ENCODE measurements around the gene IRF2BP2.

Gene IRF2BP2

DNA sequence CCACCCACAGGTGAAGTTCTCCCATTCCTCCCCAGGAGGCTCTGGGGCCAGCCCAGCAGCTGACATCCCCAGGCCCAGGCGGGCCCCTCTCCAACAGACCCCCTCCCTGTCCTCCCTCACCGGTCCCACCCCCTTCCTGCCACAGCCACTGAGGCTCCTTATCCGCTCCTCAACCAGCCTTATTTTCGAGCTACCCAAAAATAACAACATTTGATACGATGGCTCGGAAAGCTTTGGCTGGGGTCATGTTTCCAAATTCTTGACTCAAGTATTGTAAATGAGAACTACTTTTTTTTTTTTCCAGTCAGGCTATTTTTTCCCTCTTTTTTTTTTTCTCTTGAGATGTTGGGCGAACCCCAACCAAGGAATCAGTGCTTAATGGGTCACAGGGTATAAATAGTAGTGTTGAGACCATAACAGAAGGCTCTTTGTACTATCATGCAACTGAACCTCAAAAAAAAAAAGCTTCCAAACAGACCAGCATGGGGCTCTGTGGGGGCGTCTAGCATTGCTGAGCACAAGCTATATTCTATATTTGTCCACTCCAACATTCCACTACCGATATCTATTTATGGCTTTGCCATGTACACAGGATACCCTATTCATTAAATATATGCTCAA, 27.2 kb downstream of the IRF2BP2 start:
- DNase-seq, result no peak

DNA sequence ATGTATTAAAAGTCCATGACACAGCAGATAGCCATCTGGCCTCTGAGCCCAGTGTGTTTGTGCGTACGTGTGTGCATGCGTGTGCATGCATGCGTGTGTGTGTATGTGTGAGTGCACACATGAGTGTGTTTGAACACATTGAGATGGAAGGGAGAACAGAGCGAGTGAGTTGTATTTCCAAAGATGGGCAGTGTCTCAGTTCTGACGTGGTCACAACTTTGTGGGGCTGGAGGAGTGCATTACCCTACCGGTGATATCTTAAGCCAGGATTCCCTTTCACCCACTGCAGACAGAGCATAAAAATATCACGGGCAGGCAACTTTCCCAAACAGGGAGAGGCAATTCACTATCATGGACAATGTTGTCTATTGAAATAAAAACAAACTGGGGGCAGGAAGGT, 27.8 kb downstream of the IRF2BP2 start:
- DNase-seq, result no peak

GRCh38 chr1:234581063-234581714, 28.8 kb downstream of the IRF2BP2 start:
- DNase-seq, result no peak

GRCh38 chr1:234579967-234580366, 30.0 kb downstream of the IRF2BP2 start:
- no peak for DNase-seq

GRCh38 chr1:234578735-234579134, 31.2 kb downstream of the IRF2BP2 start:
- DNase-seq, result no peak

- DNase-seq, result no peak
Measured at GRCh38 chr1:234578087-234578486, 31.9 kb downstream of the IRF2BP2 start.

DNA sequence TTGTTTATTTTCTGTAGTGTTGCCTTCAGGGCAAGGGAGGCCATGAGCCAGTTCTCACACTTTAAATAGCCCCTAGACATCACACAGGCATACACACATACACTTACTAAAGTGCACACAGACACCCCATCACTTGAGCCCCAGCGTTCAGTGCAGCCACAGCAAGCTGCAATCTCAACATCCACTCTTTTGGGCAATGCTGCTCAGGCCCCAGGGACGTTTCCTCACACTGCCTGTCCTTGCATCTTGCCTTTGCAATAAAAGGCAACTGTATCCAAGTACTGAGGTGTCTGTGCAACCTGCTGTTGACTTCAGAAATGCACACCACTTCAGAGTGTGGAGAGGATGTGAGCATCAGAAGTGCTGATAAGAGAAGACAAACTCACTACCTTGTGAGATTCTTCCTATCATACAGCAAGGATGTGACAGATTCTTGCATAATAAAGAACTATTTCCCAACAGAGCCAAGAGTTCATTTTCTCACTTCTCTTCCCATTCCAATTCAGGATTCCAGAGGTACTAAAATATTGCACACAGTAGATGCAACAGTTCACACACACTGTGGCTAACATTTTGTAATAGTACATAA, 36.2 kb downstream of the IRF2BP2 start:
- no peak for DNase-seq

- no peak for DNase-seq
Measured at GRCh38 chr1:234572966-234573365, 37.0 kb downstream of the IRF2BP2 start.

GRCh38 chr1:234571702-234572101, 38.3 kb downstream of the IRF2BP2 start:
- DNase-seq, result no peak

GRCh38 chr1:234570329-234571120, 39.5 kb downstream of the IRF2BP2 start:
- no peak for DNase-seq

GRCh38 chr1:234568345-234568744, 41.6 kb downstream of the IRF2BP2 start:
- no peak for DNase-seq

- DNase-seq, result no peak
Measured at GRCh38 chr1:234565132-234565531, 44.8 kb downstream of the IRF2BP2 start.

GRCh38 chr1:234564035-234565029, 45.6 kb downstream of the IRF2BP2 start:
- no peak for DNase-seq

DNA sequence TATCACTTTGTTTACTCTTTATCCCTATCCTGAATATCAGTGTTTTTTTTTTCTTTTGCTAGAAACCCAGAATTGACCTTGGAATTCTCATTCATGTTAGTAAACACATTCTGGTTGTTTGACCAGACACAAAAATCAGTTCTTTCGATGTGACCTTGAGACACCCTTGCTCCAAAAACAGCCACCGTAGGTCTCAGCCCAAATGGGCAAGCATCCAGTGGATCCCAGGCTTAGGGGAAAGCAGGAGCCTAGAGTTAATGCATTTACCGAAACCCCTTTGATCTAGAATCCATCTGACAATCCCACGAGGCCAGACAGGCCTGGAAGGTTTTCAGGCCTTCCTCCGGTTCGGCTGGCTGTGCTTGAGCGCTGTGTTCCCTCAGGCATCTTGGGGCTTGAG, 47.6 kb downstream of the IRF2BP2 start:
- no peak for DNase-seq

GRCh38 chr1:234561319-234561718, 48.7 kb downstream of the IRF2BP2 start:
- DNase-seq, result no peak

- DNase-seq, result no peak
Measured at GRCh38 chr1:234559902-234560676, 49.9 kb downstream of the IRF2BP2 start.

DNA sequence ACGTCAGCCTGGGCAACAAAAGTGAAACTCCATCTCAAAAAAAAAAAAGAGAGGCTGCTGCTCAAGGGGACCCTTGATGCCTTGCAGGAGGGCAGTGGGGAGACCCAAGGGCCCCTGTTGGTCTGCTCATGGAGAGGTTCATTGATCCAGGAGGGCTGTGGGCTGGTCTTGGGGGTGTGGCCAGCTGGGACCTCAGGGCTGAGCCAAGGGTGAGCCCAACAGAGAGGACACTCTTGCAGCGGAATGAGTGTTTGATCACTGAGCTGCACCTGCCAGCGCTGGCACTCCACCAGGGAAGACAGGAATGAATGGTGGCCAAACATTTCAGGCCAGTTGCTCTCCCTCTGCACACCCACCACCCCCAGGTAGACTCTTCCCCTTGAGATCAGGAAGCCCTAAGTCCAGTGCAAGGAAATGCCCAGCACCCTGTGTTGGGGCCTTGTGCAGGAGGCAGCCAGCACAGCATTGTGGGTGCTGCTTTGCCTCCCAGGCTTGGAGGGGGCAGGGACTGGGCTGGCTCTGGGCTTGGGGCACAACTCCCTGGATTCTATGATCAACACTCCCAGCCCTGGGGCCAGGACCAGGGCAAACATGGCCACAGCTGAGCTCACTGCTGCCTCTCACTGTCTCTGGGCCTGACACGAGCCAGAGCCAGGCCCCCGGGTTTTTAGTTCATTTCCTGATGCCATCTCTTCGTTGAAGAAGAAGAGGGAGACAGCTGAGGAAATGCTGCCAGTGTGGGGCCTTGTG, 50.7 kb downstream of the IRF2BP2 start:
- DNase-seq, result peak; percentile 50 to 78

DNA sequence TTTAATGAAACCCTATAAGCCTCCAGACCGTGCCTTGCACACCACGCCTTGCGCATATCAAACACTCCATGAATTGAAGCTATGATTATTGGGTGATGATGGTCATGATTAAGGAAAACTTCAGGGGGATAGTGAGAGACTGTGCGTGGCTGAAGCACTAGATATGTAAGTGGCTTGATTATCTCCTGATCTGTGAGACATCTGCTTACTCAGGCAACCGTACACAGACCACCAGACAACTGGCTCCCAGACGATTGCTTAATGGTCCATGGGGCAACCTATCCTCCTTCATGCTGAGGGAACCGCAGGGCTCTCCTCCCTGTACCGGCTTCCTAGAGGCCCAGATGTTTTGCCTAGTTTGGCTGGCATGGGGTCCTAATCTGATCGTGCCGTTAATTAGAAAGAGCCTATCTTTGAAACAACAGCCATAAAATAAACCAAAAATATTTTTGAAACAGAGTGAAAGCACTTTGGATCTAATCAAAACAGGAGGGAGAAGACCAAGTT, 51.6 kb downstream of the IRF2BP2 start:
- no peak for DNase-seq

DNA sequence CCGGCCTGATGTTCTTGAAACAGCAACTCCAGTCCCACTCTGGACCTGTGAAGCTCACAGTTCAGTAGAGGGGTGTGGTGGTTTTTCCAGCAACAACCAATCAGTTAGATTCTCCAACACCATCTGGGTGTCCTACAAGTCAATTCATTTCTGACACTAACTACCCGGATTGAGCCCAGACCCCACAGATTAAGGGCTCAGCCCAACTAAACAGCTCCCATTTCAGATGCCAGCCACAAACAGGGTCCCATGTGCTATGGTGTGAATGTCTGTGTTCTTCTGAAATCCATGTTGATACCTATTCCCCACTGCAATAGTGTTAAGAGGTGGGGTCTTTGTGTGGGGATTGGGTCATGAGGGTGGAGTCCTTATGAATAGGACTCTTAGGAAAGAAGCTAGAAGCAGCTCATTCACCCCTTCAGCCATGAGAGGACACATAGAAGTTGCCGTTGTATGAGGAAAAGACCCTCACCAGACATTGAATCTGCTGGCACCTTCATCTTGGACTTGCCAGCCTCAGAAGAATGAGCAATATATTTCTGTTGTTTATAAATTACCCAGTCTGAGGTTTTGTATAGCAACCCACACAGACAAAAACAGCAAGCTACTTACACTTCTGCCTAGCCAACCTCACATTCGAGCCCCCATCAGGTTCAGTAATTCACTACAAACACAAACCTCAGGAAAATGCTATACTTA, 53.6 kb downstream of the IRF2BP2 start:
- no peak for DNase-seq
